HL-60/S4 treated with retinoic acid at 250 ng/mL for 4 days and 3 days (cell line): ENCODE measurements around the gene ZFYVE28.

Source experiments
- in situ Hi-C: fragments of 300-500 bp; cut with MboI; formaldehyde crosslinking; loops from 2 replicates; pipeline ENCODE4 v1.7.0; 2022; ENCODE audit warnings: low sequenced_read_pairs

Gene ZFYVE28

GRCh38 chr4:2412534-2412884, 5.9 kb downstream of the ZFYVE28 start:
- in situ Hi-C loops: no loop called here

DNA sequence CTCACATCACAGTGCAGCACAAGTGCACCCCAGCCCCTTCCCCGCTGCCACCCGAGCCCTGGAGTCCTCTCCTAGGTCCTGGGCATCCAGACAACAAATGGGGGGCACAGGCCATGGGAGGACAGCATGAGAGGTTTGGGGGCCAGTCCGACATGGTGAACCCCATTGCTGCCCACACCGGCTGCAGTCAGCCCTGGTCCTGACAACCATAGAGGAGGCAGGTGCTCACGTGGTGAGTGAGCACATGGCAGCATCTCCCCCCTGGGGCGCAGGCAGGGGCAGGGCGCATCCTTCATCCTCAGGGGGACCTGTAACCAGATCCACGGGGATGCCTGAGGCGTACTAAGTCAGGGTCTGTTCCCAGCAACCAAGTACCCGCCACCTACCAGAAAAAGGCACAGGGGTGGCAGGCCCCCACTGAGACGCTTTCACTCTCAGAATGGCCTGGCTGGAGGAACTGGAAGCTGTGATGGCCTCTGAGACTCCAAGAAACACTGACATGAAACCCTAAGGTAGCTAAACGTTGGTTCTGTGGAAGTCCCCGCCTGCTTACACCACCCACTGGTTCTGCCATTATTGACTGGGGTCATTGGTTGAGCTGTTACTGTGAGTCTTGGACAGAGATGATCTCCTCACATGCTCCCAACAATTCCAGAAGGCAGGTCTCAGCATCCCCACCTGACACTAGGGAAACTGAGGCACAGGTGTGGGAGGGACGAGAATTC, 6.5 kb downstream of the ZFYVE28 start:
- in situ Hi-C loops: no loop called here

- in situ Hi-C loops: no loop called here
These were observed 9.1 kb downstream of the ZFYVE28 start for GRCh38 chr4:2409381-2409783.

DNA sequence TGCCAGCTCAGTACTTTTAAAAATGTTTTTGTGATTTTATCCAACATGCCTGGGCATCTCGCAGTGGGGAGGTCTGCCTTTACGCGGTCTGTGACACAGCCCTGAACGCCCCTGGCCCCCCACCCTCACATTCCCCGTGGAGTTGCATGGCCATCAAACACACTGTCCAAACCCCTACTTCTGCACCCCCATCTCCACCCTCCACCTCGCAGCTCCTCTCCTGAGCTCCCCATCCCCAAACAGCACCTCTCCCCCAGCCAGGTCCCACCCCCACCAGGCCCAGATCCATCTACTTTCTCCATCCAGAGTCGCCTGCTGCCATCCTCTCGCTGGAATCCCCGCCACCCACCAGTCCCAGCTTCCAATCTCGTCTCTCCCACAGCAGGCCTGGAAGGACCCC, 9.5 kb downstream of the ZFYVE28 start:
- in situ Hi-C loops: no loop called here

DNA sequence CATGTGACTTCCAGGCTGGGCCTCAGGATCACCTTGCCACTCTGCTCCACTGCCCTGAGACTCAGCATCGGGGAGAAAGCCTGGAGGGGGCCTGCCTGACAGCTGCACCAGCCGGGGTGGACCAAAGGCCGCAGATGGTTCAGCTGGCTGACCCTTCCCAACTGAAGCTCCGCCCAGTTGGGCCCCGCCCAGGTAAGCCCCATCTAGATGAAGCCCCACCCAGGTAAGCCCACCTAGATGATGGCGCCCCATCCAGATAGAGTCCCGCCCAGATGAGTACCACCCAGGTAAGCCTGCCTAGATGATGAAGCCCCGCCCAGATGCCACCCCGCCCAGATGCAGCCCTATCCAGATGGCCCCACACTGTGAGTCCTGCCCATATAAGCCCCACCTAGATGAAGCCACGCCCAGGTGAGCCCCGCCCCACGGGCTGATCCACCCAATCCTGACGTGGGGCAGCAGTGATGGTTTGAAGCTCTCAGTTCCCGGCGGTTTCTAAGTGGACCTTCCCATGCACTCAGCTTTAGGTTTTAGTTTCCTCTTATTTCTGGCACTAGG, 10.0 kb downstream of the ZFYVE28 start:
- in situ Hi-C loops: no loop called here

GRCh38 chr4:2407991-2408342, 10.5 kb downstream of the ZFYVE28 start:
- in situ Hi-C loops: no loop called here

DNA sequence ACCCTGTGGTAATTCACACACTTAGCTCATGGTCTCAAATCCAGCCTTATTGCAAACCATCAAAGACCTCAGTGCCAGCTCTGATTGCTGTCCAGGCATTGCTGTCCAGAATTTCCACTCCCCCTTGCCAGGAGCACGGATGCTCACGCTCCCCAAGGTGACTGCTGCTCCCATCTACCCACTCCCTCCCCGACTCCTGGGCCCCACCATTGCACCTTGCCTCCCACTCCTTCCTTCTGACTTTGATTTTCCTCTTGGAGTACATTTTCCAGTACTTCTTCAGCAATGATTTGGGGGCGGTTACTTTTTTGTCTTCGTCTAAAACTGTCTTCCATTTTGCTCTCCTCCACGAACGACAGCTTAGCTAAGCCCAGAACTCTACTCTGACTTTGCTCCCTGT, 11.5 kb downstream of the ZFYVE28 start:
- in situ Hi-C loops: no loop called here

- in situ Hi-C loops: no loop called here
These were observed 12.0 kb downstream of the ZFYVE28 start for GRCh38 chr4:2406406-2406805.

- in situ Hi-C loops: no loop called here
These were observed 15.5 kb downstream of the ZFYVE28 start for GRCh38 chr4:2402941-2403340.

DNA sequence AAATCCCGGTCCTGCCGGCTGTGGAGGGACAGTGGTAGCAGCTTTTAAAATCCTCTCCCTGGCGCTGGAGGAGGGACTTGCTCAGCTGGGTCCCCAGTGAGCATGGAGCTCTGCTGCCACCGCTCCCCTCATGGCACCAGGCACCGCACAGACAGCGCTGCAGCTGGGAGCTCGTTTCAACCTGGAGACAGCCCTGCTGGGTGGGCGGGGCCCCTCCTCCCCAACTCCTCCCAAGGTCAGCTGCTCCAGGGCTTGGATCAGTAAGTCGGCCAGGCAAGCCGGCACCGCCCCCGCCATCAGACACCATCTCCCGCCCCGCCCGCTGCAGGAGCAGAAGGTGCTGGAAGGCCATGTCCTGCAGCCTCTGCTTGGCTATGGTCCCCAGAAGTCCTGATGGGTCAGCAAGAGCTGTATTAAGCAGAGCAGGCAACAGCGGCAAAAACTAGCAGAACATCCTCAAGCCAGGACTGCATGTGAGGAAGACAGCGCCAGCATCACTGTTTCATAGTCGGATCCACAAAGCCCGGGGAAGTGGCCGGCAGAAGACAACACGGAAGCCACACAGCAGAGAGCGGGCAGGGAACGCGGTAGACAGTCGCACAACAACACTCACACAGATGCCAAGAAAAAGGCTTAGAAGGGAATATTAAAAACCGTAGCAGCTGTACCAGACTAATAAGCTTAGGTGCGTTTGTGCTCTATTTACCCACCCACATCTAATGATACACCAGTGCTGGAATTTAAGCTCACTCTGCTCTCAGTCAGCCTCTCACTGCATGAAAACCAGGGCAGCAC, 16.2 kb downstream of the ZFYVE28 start:
- in situ Hi-C loops: no loop called here

GRCh38 chr4:2401610-2401983, 16.8 kb downstream of the ZFYVE28 start:
- in situ Hi-C loops: no loop called here

GRCh38 chr4:2400841-2401609, 17.4 kb downstream of the ZFYVE28 start:
- in situ Hi-C loops: no loop called here

- in situ Hi-C loops: no loop called here
These were observed 18.7 kb downstream of the ZFYVE28 start for GRCh38 chr4:2399631-2400190.

DNA sequence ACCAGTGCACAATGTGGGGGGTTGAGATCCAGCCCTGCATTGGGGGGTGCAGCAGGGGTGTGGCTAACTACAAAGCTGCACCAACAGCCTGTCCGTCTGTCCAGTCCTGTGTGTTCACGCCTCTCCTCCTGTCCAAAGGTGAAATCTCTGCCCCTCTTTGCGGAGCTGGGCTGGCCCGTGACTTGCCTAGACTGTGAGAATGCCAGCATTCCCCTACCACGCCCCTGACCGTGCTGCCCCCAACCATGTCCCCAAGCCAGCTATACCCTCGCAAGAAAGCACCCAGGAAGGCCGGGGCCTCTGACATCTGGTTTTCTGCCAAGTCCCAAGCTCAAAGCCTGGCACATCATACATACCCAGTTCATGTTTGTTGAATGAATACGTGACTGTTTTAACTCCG, 19.2 kb downstream of the ZFYVE28 start:
- in situ Hi-C loops: no loop called here

- in situ Hi-C loops: no loop called here
These were observed 20.7 kb downstream of the ZFYVE28 start for GRCh38 chr4:2397596-2398379.

GRCh38 chr4:2396781-2397368, 21.6 kb downstream of the ZFYVE28 start:
- in situ Hi-C loops: no loop called here

- in situ Hi-C loops: no loop called here
These were observed 22.9 kb downstream of the ZFYVE28 start for GRCh38 chr4:2395584-2395983.

GRCh38 chr4:2395038-2395437, 23.4 kb downstream of the ZFYVE28 start:
- in situ Hi-C loops: no loop called here

- in situ Hi-C loops: no loop called here
These were observed 23.9 kb downstream of the ZFYVE28 start for GRCh38 chr4:2394528-2394927.
